ENCODE results near the gene ATP10A.

ATP10A gene

GRCh38 chr15:25695875-25696760 lies 167.0 kb downstream of the ATP10A start:
- in situ Hi-C loops (cut with HindIII; ENCODE audit: low sequenced_read_pairs) = no loop called here
- H3K4me3 ChIP-seq (ENCODE audit: low read depth, low read length) = no peak overlapping the region
- TF ChIP-seq, protein P1, sequence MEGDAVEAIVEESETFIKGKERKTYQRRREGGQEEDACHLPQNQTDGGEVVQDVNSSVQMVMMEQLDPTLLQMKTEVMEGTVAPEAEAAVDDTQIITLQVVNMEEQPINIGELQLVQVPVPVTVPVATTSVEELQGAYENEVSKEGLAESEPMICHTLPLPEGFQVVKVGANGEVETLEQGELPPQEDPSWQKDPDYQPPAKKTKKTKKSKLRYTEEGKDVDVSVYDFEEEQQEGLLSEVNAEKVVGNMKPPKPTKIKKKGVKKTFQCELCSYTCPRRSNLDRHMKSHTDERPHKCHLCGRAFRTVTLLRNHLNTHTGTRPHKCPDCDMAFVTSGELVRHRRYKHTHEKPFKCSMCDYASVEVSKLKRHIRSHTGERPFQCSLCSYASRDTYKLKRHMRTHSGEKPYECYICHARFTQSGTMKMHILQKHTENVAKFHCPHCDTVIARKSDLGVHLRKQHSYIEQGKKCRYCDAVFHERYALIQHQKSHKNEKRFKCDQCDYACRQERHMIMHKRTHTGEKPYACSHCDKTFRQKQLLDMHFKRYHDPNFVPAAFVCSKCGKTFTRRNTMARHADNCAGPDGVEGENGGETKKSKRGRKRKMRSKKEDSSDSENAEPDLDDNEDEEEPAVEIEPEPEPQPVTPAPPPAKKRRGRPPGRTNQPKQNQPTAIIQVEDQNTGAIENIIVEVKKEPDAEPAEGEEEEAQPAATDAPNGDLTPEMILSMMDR (IDR thresholded peaks at IDR 0.05; ENCODE audit: low read depth, low read length) = no peak
- DNase-seq (ENCODE audit: low read depth, low spot score) = no peak

DNA sequence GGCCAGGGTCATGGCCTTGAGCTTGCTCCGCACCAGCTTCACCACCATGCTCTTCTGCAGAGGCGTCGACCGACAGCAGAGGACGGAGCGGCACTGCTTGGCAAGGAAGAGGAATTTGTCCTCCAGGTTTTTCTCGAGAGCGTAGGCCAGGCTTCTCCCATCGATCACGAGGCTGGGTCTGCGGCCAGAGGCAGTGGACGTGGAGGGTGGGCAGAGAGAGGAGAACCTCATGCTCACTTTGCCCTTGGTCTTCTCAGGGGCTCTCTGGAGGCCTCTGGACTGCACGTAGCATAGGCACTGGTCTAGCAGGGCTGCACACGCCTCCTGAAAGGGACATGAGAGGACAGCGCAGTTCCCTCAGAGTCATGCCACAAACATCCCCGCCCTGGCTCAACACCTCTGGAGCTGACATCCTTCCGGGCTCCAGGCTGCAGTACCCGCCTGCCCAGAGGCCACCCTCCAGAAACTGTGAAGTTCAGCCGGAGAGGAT lies 168.3 kb downstream of the ATP10A start:
- no peak overlapping the region for H3K4me3 ChIP-seq (ENCODE audit: low read depth, low read length)
- TF ChIP-seq, protein P1 (IDR thresholded peaks at IDR 0.05; ENCODE audit: low read depth, low read length) = no peak
- DNase-seq (ENCODE audit: low read depth, low spot score) = no peak
- in situ Hi-C loops (cut with HindIII; ENCODE audit: low sequenced_read_pairs) = no loop called here

DNA sequence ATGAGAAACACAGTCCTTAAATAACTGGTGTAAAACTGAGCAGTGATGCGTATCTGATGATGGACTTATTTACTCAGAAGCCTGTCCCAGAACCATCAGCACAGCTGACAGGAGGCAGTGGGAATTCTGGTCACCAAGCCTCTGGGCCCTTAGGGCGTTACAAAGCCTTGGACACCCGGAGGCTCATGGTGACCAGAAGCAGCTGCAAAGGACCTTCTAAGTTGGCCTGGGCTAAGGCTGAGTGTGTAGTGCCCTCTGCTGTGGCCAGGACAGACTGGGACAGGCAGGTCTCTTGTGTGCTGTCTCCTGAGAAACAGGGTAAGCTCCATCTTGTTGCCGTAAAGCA lies 168.9 kb downstream of the ATP10A start:
- no peak overlapping the region for H3K4me3 ChIP-seq (ENCODE audit: low read depth, low read length)
- no peak for DNase-seq (ENCODE audit: low read depth, low spot score)
- in situ Hi-C loops (cut with HindIII; ENCODE audit: low sequenced_read_pairs) = no loop called here
- TF ChIP-seq, protein P1 (IDR thresholded peaks at IDR 0.05; ENCODE audit: low read depth, low read length) = no peak

DNA sequence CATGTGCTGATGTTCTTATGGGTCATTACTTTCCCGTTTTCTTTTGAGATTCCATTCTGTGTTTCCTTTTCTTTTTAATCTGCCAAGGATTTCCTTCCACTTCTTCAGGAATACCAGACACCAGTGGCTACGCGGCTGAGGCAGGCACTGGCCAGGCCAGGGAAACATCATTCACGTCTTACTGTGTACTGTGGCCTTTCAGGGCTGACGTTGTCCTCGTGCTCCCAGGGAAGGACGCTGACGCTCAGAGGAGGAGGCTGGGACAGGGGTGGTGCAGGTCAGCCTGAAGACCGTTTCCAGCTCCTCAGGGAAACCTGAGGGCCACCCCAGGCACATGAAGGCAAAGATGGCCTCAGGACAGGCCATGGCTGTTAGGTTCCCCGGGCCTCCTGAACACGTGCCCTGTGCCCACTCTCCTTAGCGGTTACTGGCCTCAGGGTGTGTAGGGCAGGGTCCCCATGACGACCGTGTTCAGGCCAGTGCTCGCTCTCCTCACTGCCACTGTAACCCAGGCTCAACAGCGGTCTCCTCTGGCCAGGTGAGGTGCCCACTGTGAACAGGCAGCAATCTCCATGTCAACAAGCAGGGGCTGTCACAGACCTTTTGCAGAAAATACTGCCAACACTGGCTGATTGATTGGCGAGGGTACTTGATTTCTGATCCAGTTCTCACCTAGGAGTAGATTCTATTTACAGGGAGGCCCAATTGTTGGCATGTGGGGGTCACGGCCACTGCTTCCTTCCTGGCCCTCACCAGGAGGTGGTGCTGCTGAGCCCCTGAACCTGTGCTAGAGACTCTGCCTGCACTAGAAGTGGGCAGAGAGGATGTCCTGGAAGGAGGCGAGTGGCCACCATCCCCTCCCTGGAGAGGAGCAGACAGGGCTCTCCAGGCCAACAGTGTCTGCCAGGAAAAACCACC lies 169.5 kb downstream of the ATP10A start:
- in situ Hi-C loops (cut with HindIII; ENCODE audit: low sequenced_read_pairs) = no loop called here
- DNase-seq (ENCODE audit: low read depth, low spot score) = peak; percentile 26
- no peak overlapping the region for H3K4me3 ChIP-seq (ENCODE audit: low read depth, low read length)
- TF ChIP-seq, protein P1 (IDR thresholded peaks at IDR 0.05; ENCODE audit: low read depth, low read length) = peak; percentile 81

- H3K4me3 ChIP-seq (ENCODE audit: low read depth, low read length) = no peak overlapping the region
- in situ Hi-C loops (cut with HindIII; ENCODE audit: low sequenced_read_pairs) = no loop called here
- peak; percentile 45 for DNase-seq (ENCODE audit: low read depth, low spot score)
- TF ChIP-seq, protein P1 (IDR thresholded peaks at IDR 0.05; ENCODE audit: low read depth, low read length) = peak; percentile 36
Observed at GRCh38 chr15:25691544-25692430, 171.3 kb downstream of the ATP10A start.
